HK-2 (cell line): Measurements from ENCODE around the gene LARP1B.
A peak's percentile ranks its signal among the peaks of the same experiment; 100 is the strongest.
"Not testable (repeated sequence)": the region's sequence is repeated elsewhere in the genome, so short reads cannot be mapped to it uniquely, and the experiment has no call there.

ENCODE experiments used
- DNase-seq: peaks from one replicate; pipeline ENCODE4 v3.0.0-alpha.2; 2018; ENCODE audit not compliant: unreplicated experiment

The LARP1B gene

GRCh38 chr4:128135391-128135790 lies 74.3 kb downstream of the LARP1B start:
- DNase-seq, result no peak

GRCh38 chr4:128141866-128142265 lies 80.8 kb downstream of the LARP1B start:
- no peak for DNase-seq

GRCh38 chr4:128145727-128146126 lies 84.6 kb downstream of the LARP1B start:
- no peak for DNase-seq

GRCh38 chr4:128153800-128154199 lies 92.7 kb downstream of the LARP1B start:
- DNase-seq, result no peak

- no peak for DNase-seq
Observed at GRCh38 chr4:128155231-128155855, 94.2 kb downstream of the LARP1B start.

- no peak for DNase-seq
Observed at GRCh38 chr4:128155874-128156456, 94.9 kb downstream of the LARP1B start.

- DNase-seq, result not testable (repeated sequence)
Observed at GRCh38 chr4:128156472-128156871, 95.4 kb downstream of the LARP1B start.

GRCh38 chr4:128158894-128159293 lies 97.8 kb downstream of the LARP1B start:
- DNase-seq, result no peak

GRCh38 chr4:128159967-128160366 lies 98.9 kb downstream of the LARP1B start:
- DNase-seq, result no peak

GRCh38 chr4:128161138-128161537 lies 100.0 kb downstream of the LARP1B start:
- no peak for DNase-seq

GRCh38 chr4:128162434-128162833 lies 101.3 kb downstream of the LARP1B start:
- no peak for DNase-seq

GRCh38 chr4:128163177-128164117 lies 102.3 kb downstream of the LARP1B start:
- DNase-seq, result no peak

GRCh38 chr4:128166982-128167381 lies 105.9 kb downstream of the LARP1B start:
- no peak for DNase-seq

- no peak for DNase-seq
Observed at GRCh38 chr4:128168701-128169100, 107.6 kb downstream of the LARP1B start.

- DNase-seq, result no peak
Observed at GRCh38 chr4:128169245-128169644, 108.1 kb downstream of the LARP1B start.

- DNase-seq, result no peak
Observed at GRCh38 chr4:128176643-128177042, 115.5 kb downstream of the LARP1B start.

GRCh38 chr4:128177498-128177897 lies 116.4 kb downstream of the LARP1B start:
- DNase-seq, result no peak

- no peak for DNase-seq
Observed at GRCh38 chr4:128186623-128187022, 125.5 kb downstream of the LARP1B start.

GRCh38 chr4:128191115-128191781 lies 130.1 kb downstream of the LARP1B start:
- DNase-seq, result peak; percentile 60

GRCh38 chr4:128220286-128221235 lies 159.4 kb downstream of the LARP1B start:
- no peak for DNase-seq

GRCh38 chr4:128221586-128221985 lies 160.5 kb downstream of the LARP1B start:
- no peak for DNase-seq
